HG03432 (cell line): ENCODE measurements around the gene SLC12A7.
A peak's percentile ranks its signal among the peaks of the same experiment; 100 is the strongest.
"Not testable (repeated sequence)": the region's sequence is repeated elsewhere in the genome, so short reads cannot be mapped to it uniquely, and the experiment has no call there.

Experiments
- ATAC-seq: cut with Tn5 transposase; IDR thresholded peaks from one replicate; pipeline ENCODE4 v1.9.1; 2021; ENCODE audit warnings: mild to moderate bottlenecking, moderate library complexity; ENCODE audit not compliant: unreplicated experiment

The SLC12A7 gene

GRCh38 chr5:1111727-1112289 lies at the start of gene SLC12A7:
Gene SLC12A7, minus strand, starts transcription at chr5:1112063. Its CDS starts 72 bp downstream, at chr5:1111991.
- ATAC-seq = peak; percentile 61

GRCh38 chr5:1161108-1161832 lies 49.4 kb upstream of the SLC12A7 start:
- no peak for ATAC-seq

GRCh38 chr5:1159774-1160406 lies 48.0 kb upstream of the SLC12A7 start:
- no peak for ATAC-seq

- no peak for ATAC-seq
Measured at GRCh38 chr5:1159341-1159675, 47.4 kb upstream of the SLC12A7 start.

GRCh38 chr5:1158647-1159340 lies 46.9 kb upstream of the SLC12A7 start:
- ATAC-seq = no peak

- not testable (repeated sequence) for ATAC-seq
Measured at GRCh38 chr5:1157461-1157986, 45.7 kb upstream of the SLC12A7 start.

- ATAC-seq = no peak
Measured at GRCh38 chr5:1156754-1157460, 45.0 kb upstream of the SLC12A7 start.

- ATAC-seq = no peak
Measured at GRCh38 chr5:1156033-1156753, 44.3 kb upstream of the SLC12A7 start.

GRCh38 chr5:1155191-1156032 lies 43.5 kb upstream of the SLC12A7 start:
- ATAC-seq = no peak

GRCh38 chr5:1153428-1153827 lies 41.6 kb upstream of the SLC12A7 start:
- ATAC-seq = no peak

- no peak for ATAC-seq
Measured at GRCh38 chr5:1152771-1153282, 41.0 kb upstream of the SLC12A7 start.

GRCh38 chr5:1152156-1152555 lies 40.3 kb upstream of the SLC12A7 start:
- ATAC-seq = no peak

- ATAC-seq = no peak
Measured at GRCh38 chr5:1151316-1151715, 39.5 kb upstream of the SLC12A7 start.

- ATAC-seq = no peak
Measured at GRCh38 chr5:1150866-1151265, 39.0 kb upstream of the SLC12A7 start.

GRCh38 chr5:1144638-1145396 lies 33.0 kb upstream of the SLC12A7 start:
- no peak for ATAC-seq

GRCh38 chr5:1144089-1144488 lies 32.2 kb upstream of the SLC12A7 start:
- no peak for ATAC-seq

GRCh38 chr5:1143670-1143951 lies 31.7 kb upstream of the SLC12A7 start:
- no peak for ATAC-seq

GRCh38 chr5:1142886-1143669 lies 31.2 kb upstream of the SLC12A7 start:
- ATAC-seq = no peak
